Calu3 (cell line): ENCODE data around the gene SERBP1. TPM values are rescaled to one million over a fixed set of nuclear protein-coding genes. Genes with fewer than 3 reads are reported as not detected.

Experiments used
- BruUV-seq: library from RNA; stranded (reverse); fragments of 400-500 nt; replicated peaks from 2 replicates; lab custom pipeline; 2021; lab: Mats Ljungman, UMichigan
- CTCF ChIA-PET: fragments of 300-600 bp; sonication (Branson Sonifier 250); formaldehyde crosslinking; loops from one replicate; lab custom pipeline; 2022; ENCODE audit warnings: antibody characterized with exemption; lab: Charles Lee
- DNase-seq: peaks from one replicate; pipeline ENCODE4 v3.0.0; 2022
- H3K27ac Mint-ChIP-seq: one replicate; pipeline ENCODE4 v1.8.0; 2022; ENCODE audit warnings: mixed read lengths; ENCODE audit not compliant: unreplicated experiment
- H3K27me3 Mint-ChIP-seq: one replicate; pipeline ENCODE4 v1.8.0; 2022; ENCODE audit warnings: mixed read lengths; ENCODE audit not compliant: unreplicated experiment
- H3K36me3 Mint-ChIP-seq: one replicate; pipeline ENCODE4 v1.8.0; 2022; ENCODE audit warnings: mild to moderate bottlenecking, moderate library complexity, mixed read lengths; ENCODE audit not compliant: insufficient read depth, unreplicated experiment
- H3K4me1 Mint-ChIP-seq: one replicate; pipeline ENCODE4 v1.8.0; 2022; ENCODE audit warnings: mild to moderate bottlenecking, low read depth, mixed read lengths; ENCODE audit not compliant: unreplicated experiment
- H3K4me3 Mint-ChIP-seq: one replicate; pipeline ENCODE4 v1.8.0; 2022; ENCODE audit warnings: mild to moderate bottlenecking, low read depth, moderate library complexity, mixed read lengths; ENCODE audit not compliant: unreplicated experiment
- H3K9me3 Mint-ChIP-seq: one replicate; pipeline ENCODE4 v1.8.0; 2022; ENCODE audit warnings: low read depth, mixed read lengths; ENCODE audit not compliant: unreplicated experiment
- CTCF ChIP-seq: fragments of 200-600 bp; IDR thresholded peaks from one replicate; pipeline ENCODE4 v1.8.0; 2022; ENCODE audit warnings: antibody characterized with exemption; ENCODE audit not compliant: unreplicated experiment
- intact Hi-C: fragments of 100-400 bp; cut with micrococcal nuclease; formaldehyde crosslinking; loops from one replicate; pipeline ENCODE4 v1.10.0; 2022; ENCODE audit not compliant: unreplicated experiment
- total RNA-seq: library from RNA; stranded (reverse); gene quantifications from 2 replicates; pipeline ENCODE4 v1.2.3, GENCODE V29; 2022

Gene SERBP1
- total RNA-seq, 1 experiment from 2014 or later = 226 TPM

DNA sequence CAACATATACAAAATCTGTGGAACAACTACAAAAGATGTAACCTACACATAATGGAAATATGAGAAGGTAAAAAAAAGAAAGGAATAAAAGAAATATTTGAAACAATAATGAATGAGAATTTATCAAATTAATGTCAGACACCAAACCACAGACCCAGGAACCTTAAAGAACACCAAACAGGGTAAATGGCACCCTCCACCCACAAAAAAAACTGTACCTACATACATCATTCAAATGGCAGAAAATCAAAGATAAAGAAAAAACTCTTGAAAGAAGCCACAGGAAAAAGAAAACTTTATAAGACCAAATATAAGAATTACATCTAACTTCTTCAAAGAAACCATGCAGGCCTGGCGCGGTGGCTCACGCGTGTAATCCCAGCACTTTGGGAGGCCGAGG, 68.6 kb downstream of the SERBP1 start:
- H3K36me3 Mint-ChIP-seq = no peaks in the 10 kb centered on the region
- no peak overlapping the region for H3K27ac Mint-ChIP-seq
- DNase-seq = no peak
- H3K4me1 Mint-ChIP-seq = no peaks in the 10 kb centered on the region
- no peaks in the 10 kb centered on the region for H3K27me3 Mint-ChIP-seq
- BruUV-seq = no TSS peak
- intact Hi-C loops = no loop called here
- CTCF ChIA-PET = no interaction called here
- no peak overlapping the region for H3K4me3 Mint-ChIP-seq
- TF ChIP-seq CTCF = no peak
- no peaks in the 10 kb centered on the region for H3K9me3 Mint-ChIP-seq

DNA sequence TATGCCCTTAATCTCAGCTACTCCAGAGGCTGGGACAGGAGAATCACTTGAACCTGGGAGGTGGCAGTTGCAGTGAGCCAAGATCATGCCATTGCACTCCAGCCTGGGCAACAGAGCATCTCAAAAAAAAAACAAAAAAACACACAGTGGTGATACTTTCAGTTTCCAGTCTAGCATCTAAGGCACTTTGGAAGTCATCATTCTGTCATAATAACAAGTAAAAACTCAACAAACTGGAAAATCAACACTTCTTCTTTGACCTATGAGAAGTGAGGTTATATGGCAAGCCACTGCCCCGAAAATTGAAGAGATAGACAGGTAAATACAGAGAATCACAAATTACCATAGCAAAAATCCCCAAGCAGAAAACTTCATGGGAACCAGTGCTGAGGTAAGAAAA, 70.6 kb downstream of the SERBP1 start:
- no peak for TF ChIP-seq CTCF
- Mint-ChIP-seq H3K27me3 (no peaks in the 10 kb centered on the region), H3K27ac (no peak overlapping the region), H3K4me3 (no peak overlapping the region), H3K4me1 (no peaks in the 10 kb centered on the region), H3K36me3 (no peaks in the 10 kb centered on the region), H3K9me3 (no peaks in the 10 kb centered on the region)
- DNase-seq = no peak
- CTCF ChIA-PET = no interaction called here
- BruUV-seq = no TSS peak
- intact Hi-C loops = no loop called here

Other genes starting within 250 kb of the SERBP1 start
- gene IL12RB2, start 122.5 kb downstream of the SERBP1 start, total RNA-seq = not detected in 2 replicates